T-helper 1 cell treated with Interleukin-12 subunit alpha and Interleukin-12 subunit beta and Interleukin-4 antibody, amounts not matched to agents 30 μg/mL and 1 μg/mL, for 36 hours (primary cell): ENCODE measurements around the gene SYNGR4.

Experiments
- H3K27ac Mint-ChIP-seq: one replicate; pipeline ENCODE4 v1.8.0; 2021; ENCODE audit warnings: mild to moderate bottlenecking, mixed read lengths
- H3K27me3 Mint-ChIP-seq: one replicate; pipeline ENCODE4 v1.8.0; 2021; ENCODE audit warnings: low read depth, mixed read lengths
- H3K36me3 Mint-ChIP-seq: one replicate; pipeline ENCODE4 v1.8.0; 2021; ENCODE audit warnings: low read depth, mixed read lengths
- H3K4me1 Mint-ChIP-seq: one replicate; pipeline ENCODE4 v1.8.0; 2021; ENCODE audit warnings: low read depth, mixed read lengths
- H3K4me3 Mint-ChIP-seq: one replicate; pipeline ENCODE4 v1.8.0; 2021; ENCODE audit warnings: mild to moderate bottlenecking, moderate library complexity, mixed read lengths
- H3K9me3 Mint-ChIP-seq: one replicate; pipeline ENCODE4 v1.8.0; 2021; ENCODE audit warnings: mixed read lengths

The SYNGR4 gene

DNA sequence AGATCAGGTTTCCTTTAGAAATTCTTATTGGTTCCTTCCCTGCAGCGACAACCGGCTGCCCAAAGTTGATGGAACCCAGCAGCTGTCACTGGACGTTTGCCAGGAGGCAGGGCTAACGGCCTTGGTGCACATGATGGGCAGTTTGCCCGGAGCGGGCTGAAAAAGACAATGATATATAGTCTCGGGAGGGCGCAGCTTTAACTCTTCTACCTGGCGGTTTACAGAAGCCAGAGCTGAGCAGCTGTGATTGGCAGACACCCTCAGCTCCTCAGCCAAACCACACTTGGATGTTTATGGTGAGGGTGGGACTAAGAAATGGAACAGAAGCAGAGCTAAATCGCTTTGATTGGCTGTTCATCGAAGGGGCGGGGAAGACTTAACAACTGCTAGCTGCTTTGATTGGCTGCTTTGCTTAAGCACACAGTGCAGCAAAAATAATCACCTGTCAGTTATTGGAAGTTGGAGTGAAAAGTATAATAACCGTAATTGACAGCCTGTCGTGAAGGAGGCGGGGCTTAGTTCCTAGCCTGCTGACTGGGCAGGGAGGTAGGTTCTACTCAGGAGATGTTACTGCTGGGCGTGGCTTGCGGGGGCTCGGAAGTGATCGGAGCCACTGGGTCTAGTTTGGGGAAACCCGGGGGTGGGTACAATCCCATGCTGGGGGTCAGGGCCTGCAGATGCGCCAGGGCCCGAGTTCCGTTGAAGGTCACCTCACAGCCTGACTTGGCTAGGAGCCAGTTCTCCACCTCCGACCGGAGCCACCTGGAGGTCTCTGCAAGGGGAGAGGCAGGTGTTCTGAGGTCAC, 31.3 kb upstream of the SYNGR4 start:
- H3K9me3 Mint-ChIP-seq, result peaks cover 3% of the 10 kb centered on the region
- peak overlapping the region; percentile 94 for H3K4me3 Mint-ChIP-seq
- no peaks in the 10 kb centered on the region for H3K27me3 Mint-ChIP-seq
- H3K27ac Mint-ChIP-seq, result peak overlapping the region; percentile 94
- H3K36me3 Mint-ChIP-seq, result peaks cover 35% of the 10 kb centered on the region
- peaks cover 49% of the 10 kb centered on the region for H3K4me1 Mint-ChIP-seq

GRCh38 chr19:48333467-48334384, 30.4 kb upstream of the SYNGR4 start:
- Mint-ChIP-seq H3K36me3 (peaks cover 31% of the 10 kb centered on the region), H3K9me3 (no peaks in the 10 kb centered on the region), H3K27ac (peak overlapping the region; percentile 94), H3K4me1 (peaks cover 44% of the 10 kb centered on the region), H3K4me3 (peak overlapping the region; percentile 94), H3K27me3 (no peaks in the 10 kb centered on the region)

DNA sequence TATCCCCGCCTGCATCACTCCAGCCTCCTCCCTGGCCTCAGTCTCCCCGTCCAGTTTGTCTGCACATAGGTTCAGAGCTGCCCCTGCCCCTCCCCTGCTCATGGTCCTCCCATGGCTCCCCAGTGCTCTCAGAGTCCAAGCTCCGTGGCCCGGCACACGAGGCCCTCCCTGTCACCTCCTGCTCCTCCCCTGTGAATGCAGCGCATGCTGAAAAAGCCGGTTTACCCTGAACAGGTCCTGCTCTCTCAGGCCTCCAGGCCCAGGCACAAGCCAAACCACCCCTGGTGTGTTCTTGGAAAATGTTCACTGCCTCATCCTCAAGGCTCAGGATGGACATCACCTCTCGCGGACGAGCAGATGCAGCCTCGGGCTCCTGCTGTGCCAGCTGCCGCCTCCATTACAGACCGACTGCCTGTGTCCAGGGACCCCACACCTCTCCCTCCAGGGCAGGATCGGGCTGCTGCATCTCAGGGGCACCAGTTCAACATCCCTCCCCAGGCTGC, 25.9 kb upstream of the SYNGR4 start:
- Mint-ChIP-seq H3K4me3 (no peak overlapping the region), H3K36me3 (peaks cover 3% of the 10 kb centered on the region), H3K9me3 (no peaks in the 10 kb centered on the region), H3K27ac (no peak overlapping the region), H3K4me1 (peaks cover 11% of the 10 kb centered on the region), H3K27me3 (no peaks in the 10 kb centered on the region)

GRCh38 chr19:48338802-48339503, 25.2 kb upstream of the SYNGR4 start:
- Mint-ChIP-seq H3K4me1 (peaks cover 8% of the 10 kb centered on the region), H3K36me3 (peaks cover 3% of the 10 kb centered on the region), H3K9me3 (no peaks in the 10 kb centered on the region), H3K27me3 (no peaks in the 10 kb centered on the region), H3K4me3 (no peak overlapping the region), H3K27ac (no peak overlapping the region)

GRCh38 chr19:48340995-48341394, 23.2 kb upstream of the SYNGR4 start:
- Mint-ChIP-seq H3K4me1 (no peaks in the 10 kb centered on the region), H3K9me3 (no peaks in the 10 kb centered on the region), H3K4me3 (no peak overlapping the region), H3K36me3 (peaks cover 3% of the 10 kb centered on the region), H3K27me3 (no peaks in the 10 kb centered on the region), H3K27ac (no peak overlapping the region)

DNA sequence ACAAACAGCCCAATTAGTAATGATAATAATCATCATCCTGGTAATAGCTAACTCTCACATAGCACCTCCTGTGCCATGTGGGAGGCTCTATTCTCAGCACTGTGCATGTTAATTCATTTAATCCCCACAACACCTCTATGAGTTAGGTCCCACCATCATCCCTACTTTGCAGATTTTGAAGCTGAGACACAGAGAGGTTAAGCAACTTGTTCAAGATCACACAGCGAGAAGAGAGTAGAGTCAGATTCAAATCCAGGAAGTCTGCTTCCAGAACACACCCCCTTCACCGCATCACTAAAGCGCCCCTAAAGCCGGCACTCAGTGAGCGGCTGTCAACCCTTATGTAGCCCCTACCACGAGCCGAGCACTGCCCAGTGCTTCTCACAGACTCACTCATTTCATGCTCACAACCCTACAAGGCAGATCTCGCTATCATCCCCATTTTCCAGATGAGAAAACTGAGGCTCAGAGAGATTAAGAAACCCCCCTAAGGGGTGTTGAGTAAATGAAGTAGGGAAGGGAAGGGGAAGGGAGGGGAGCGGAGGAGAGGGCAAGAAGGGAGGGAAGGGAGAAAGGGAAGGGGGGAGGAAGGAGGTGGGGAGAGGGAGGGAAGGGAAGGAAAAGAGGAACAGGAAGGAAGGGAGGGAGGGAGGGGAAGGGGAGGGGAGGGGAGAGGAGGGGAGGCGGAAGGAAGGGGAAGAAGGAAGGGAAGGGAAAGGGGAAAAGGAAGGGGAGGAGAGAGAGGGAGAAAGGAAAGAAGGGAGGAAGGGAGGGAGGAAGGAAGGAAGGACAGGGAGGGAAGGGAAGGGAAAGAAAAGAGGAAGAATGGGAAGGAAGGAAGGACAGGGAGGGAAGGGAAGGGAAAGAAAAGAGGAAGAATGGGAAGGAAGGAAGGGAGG, 22.4 kb upstream of the SYNGR4 start:
- no peak overlapping the region for H3K4me3 Mint-ChIP-seq
- no peak overlapping the region for H3K27ac Mint-ChIP-seq
- H3K9me3 Mint-ChIP-seq, result no peaks in the 10 kb centered on the region
- peaks cover 3% of the 10 kb centered on the region for H3K36me3 Mint-ChIP-seq
- no peaks in the 10 kb centered on the region for H3K4me1 Mint-ChIP-seq
- no peaks in the 10 kb centered on the region for H3K27me3 Mint-ChIP-seq

DNA sequence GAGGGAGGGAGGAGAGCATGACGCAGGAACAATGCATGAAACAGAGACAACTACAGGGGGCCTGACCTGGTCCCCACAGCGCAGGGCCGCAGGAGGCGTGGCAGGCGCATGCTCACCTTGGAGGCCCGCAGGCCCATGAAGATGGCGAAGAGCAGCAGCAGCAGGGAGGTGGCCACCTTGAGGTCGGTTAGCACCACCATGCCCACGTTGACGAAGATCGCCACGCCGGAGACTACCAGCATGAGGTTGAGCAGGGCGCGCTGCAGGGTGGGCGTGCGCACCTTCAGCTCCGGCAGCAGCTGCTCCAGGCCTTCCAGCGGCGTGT, 21.8 kb upstream of the SYNGR4 start:
- no peaks in the 10 kb centered on the region for H3K9me3 Mint-ChIP-seq
- H3K4me1 Mint-ChIP-seq, result no peaks in the 10 kb centered on the region
- H3K27me3 Mint-ChIP-seq, result no peaks in the 10 kb centered on the region
- peaks cover 3% of the 10 kb centered on the region for H3K36me3 Mint-ChIP-seq
- no peak overlapping the region for H3K4me3 Mint-ChIP-seq
- H3K27ac Mint-ChIP-seq, result no peak overlapping the region

- no peaks in the 10 kb centered on the region for H3K4me1 Mint-ChIP-seq
- H3K9me3 Mint-ChIP-seq, result no peaks in the 10 kb centered on the region
- no peaks in the 10 kb centered on the region for H3K27me3 Mint-ChIP-seq
- H3K27ac Mint-ChIP-seq, result no peak overlapping the region
- no peak overlapping the region for H3K4me3 Mint-ChIP-seq
- peaks cover 3% of the 10 kb centered on the region for H3K36me3 Mint-ChIP-seq
Measured at GRCh38 chr19:48342841-48343540, 21.2 kb upstream of the SYNGR4 start.

GRCh38 chr19:48344892-48345291, 19.3 kb upstream of the SYNGR4 start:
- Mint-ChIP-seq H3K9me3 (no peaks in the 10 kb centered on the region), H3K36me3 (peaks cover 3% of the 10 kb centered on the region), H3K4me3 (no peak overlapping the region), H3K4me1 (no peaks in the 10 kb centered on the region), H3K27me3 (no peaks in the 10 kb centered on the region), H3K27ac (no peak overlapping the region)

GRCh38 chr19:48346191-48346590, 18.0 kb upstream of the SYNGR4 start:
- no peak overlapping the region for H3K4me3 Mint-ChIP-seq
- no peak overlapping the region for H3K27ac Mint-ChIP-seq
- H3K36me3 Mint-ChIP-seq, result peaks cover 3% of the 10 kb centered on the region
- H3K4me1 Mint-ChIP-seq, result no peaks in the 10 kb centered on the region
- H3K9me3 Mint-ChIP-seq, result no peaks in the 10 kb centered on the region
- H3K27me3 Mint-ChIP-seq, result no peaks in the 10 kb centered on the region

DNA sequence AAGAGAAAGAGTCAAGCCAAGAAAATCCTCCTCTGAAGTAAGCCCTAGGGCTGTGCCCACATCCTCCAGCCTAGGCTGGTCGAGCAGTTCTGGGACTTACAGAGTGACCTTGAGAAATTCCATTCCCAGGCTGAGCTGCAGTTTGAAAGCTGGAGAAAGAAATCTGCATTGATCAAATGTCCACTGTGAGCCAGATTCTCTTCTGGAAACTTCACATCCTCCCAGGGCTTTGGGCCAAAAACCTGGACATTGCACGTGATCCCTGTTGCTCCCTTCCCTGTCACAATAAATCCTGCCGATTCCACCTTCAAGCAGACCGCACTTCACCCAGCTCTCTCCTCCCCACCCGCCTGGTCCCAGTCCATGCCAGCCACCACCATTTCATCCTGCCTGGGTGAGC, 16.1 kb upstream of the SYNGR4 start:
- H3K4me1 Mint-ChIP-seq, result no peaks in the 10 kb centered on the region
- H3K36me3 Mint-ChIP-seq, result no peaks in the 10 kb centered on the region
- H3K27me3 Mint-ChIP-seq, result no peaks in the 10 kb centered on the region
- H3K9me3 Mint-ChIP-seq, result no peaks in the 10 kb centered on the region
- no peak overlapping the region for H3K27ac Mint-ChIP-seq
- H3K4me3 Mint-ChIP-seq, result no peak overlapping the region

DNA sequence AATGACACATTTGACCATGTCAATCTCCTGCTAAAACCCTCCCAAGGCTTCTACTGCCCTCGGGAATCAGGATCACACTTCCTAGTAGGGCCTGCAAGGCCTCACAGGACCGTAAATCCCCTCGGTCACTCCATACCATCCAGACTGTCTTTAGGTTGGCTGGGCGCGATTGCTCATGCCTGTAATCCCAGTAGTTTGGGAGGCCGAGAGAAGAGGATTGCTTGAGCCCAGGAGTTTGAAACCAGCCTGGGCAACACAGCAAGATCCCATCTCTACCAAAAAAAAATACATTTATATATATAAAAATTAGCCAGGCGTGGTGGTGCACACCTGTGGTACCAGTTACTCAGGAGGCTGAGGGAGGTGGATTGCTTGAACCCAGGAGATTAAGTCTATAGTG, 15.4 kb upstream of the SYNGR4 start:
- no peaks in the 10 kb centered on the region for H3K36me3 Mint-ChIP-seq
- no peak overlapping the region for H3K27ac Mint-ChIP-seq
- H3K9me3 Mint-ChIP-seq, result no peaks in the 10 kb centered on the region
- H3K4me3 Mint-ChIP-seq, result no peak overlapping the region
- no peaks in the 10 kb centered on the region for H3K4me1 Mint-ChIP-seq
- H3K27me3 Mint-ChIP-seq, result no peaks in the 10 kb centered on the region

GRCh38 chr19:48350856-48351255, 13.3 kb upstream of the SYNGR4 start:
- Mint-ChIP-seq H3K27ac (no peak overlapping the region), H3K36me3 (no peaks in the 10 kb centered on the region), H3K27me3 (no peaks in the 10 kb centered on the region), H3K4me1 (no peaks in the 10 kb centered on the region), H3K4me3 (no peak overlapping the region), H3K9me3 (no peaks in the 10 kb centered on the region)
